HepG2 (cell line): ENCODE results near the gene KCNH8. TPM values are rescaled to one million over a fixed set of nuclear protein-coding genes. Genes with fewer than 3 reads are reported as not detected.

Experiments
- ATAD3A ChIP-seq: sonication (generic); formaldehyde crosslinking; IDR thresholded peaks from 2 replicates; pipeline ENCODE4 v1.4.0; 2020; ENCODE audit warnings: missing genetic modification reagents
- CHCHD3 ChIP-seq: sonication (generic); formaldehyde crosslinking; IDR thresholded peaks from 2 replicates; pipeline ENCODE4 v1.8.0; 2022; ENCODE audit warnings: mild to moderate bottlenecking, missing genetic modification reagents, moderate library complexity
- FOXK1 ChIP-seq: sonication (generic); formaldehyde crosslinking; IDR thresholded peaks from 2 replicates; pipeline ENCODE4 v1.4.0; 2020; ENCODE audit warnings: low read depth, missing genetic modification reagents, borderline replicate concordance
- JARID2 ChIP-seq: sonication (generic); formaldehyde crosslinking; IDR thresholded peaks from 2 replicates; pipeline ENCODE4 v1.8.1; 2023; ENCODE audit warnings: missing genetic modification reagents, inconsistent platforms; ENCODE audit not compliant: insufficient replicate concordance
- KMT2B ChIP-seq: IDR thresholded peaks from 2 replicates; pipeline ENCODE4 v1.6.1; 2016; ENCODE audit warnings: missing genetic modification reagents, missing compliant biosample characterization
- PCBP1 ChIP-seq: fragments of 200-400 bp; formaldehyde crosslinking; IDR thresholded peaks from 2 replicates; pipeline ENCODE4 v1.6.1; 2017; ENCODE audit warnings: mild to moderate bottlenecking, low read depth, low read length, borderline replicate concordance
- TCF7 ChIP-seq: sonication (generic); IDR thresholded peaks from 2 replicates; pipeline ENCODE4 v1.6.1; 2016; ENCODE audit warnings: antibody characterized with exemption, low read depth
- ZNF335 ChIP-seq: sonication (generic); formaldehyde crosslinking; IDR thresholded peaks from 2 replicates; pipeline ENCODE4 v1.4.0; 2020; ENCODE audit warnings: missing genetic modification reagents
- ZNF569 ChIP-seq: sonication (generic); formaldehyde crosslinking; IDR thresholded peaks from 2 replicates; pipeline ENCODE4 v1.5.0; 2020; ENCODE audit warnings: mild to moderate bottlenecking, missing genetic modification reagents, moderate library complexity, borderline replicate concordance
- ZNF660 ChIP-seq: sonication (generic); formaldehyde crosslinking; IDR thresholded peaks from 2 replicates; pipeline ENCODE4 v1.5.1; 2020; ENCODE audit warnings: mild to moderate bottlenecking, low read depth, missing genetic modification reagents, borderline replicate concordance
- polyA plus RNA-seq, 8 experiments: library from polyadenylated mRNA; depleted of rRNA in 3 of 8; stranded (reverse) in 7 of 8; unstranded in 1 of 8; fragments of >200 nt; fragmentation: Illumina TruSeq in 4 of 8; extraction: Trizol in 4 of 8; gene quantifications; 2 replicates each; pipeline versions ENCODE4 v1.2.1 to v1.2.3, GENCODE V29; 2011 to 2016; ENCODE audit warnings: low read depth in 4 of 8, missing spikeins in 1 of 8, mixed read lengths in 1 of 8; ENCODE audit not compliant: insufficient read depth in 1 of 8
- total RNA-seq, 5 experiments: library from RNA; depleted of rRNA; stranded (reverse); fragments of >200 nt; fragmentation: Illumina TruSeq; extraction: Trizol; gene quantifications; 2 replicates each; pipeline ENCODE4 v1.2.3, GENCODE V29; 2016; ENCODE audit warnings: low read depth in 1 of 5
- TF ChIP-seq, protein P1 (sequence below): sonication (generic); formaldehyde crosslinking; IDR thresholded peaks from 2 replicates; pipeline ENCODE4 v1.4.0; 2020; ENCODE audit warnings: missing genetic modification reagents
- TF ChIP-seq, protein P2 (sequence below), 2 experiments: fragments of 450-650 bp in 1 of 2; sonication (generic) in 1 of 2; formaldehyde crosslinking in 1 of 2; IDR thresholded peaks; 2 replicates each; pipeline versions ENCODE4 v1.6.1 to v1.8.0; 2016 to 2022; ENCODE audit warnings: antibody characterized with exemption in 1 of 2, mild to moderate bottlenecking in 1 of 2, missing genetic modification reagents in 1 of 2
- TF ChIP-seq, protein P3 (sequence below): IDR thresholded peaks from 2 replicates; pipeline ENCODE4 v1.4.0; 2020; ENCODE audit warnings: mild to moderate bottlenecking, missing genetic modification reagents

Gene KCNH8
- total and polyA plus RNA-seq, 2 of the 13 experiments (the other 11 are each of a cell fraction or from before 2014, with no cell fraction given) = 0.04 TPM; not detected in 1

- TF ChIP-seq, protein P1, sequence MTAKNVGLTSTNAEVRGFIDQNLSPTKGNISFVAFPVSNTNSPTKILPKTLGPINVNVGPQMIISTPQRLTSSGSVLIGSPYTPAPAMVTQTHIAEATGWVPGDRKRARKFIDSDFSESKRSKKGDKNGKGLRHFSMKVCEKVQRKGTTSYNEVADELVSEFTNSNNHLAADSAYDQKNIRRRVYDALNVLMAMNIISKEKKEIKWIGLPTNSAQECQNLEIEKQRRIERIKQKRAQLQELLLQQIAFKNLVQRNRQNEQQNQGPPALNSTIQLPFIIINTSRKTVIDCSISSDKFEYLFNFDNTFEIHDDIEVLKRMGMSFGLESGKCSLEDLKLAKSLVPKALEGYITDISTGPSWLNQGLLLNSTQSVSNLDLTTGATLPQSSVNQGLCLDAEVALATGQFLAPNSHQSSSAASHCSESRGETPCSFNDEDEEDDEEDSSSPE (CRISPR knock-in tag) = peak; percentile 43; the same call in 1 of the 2 replicates
- TF ChIP-seq, protein P2, sequence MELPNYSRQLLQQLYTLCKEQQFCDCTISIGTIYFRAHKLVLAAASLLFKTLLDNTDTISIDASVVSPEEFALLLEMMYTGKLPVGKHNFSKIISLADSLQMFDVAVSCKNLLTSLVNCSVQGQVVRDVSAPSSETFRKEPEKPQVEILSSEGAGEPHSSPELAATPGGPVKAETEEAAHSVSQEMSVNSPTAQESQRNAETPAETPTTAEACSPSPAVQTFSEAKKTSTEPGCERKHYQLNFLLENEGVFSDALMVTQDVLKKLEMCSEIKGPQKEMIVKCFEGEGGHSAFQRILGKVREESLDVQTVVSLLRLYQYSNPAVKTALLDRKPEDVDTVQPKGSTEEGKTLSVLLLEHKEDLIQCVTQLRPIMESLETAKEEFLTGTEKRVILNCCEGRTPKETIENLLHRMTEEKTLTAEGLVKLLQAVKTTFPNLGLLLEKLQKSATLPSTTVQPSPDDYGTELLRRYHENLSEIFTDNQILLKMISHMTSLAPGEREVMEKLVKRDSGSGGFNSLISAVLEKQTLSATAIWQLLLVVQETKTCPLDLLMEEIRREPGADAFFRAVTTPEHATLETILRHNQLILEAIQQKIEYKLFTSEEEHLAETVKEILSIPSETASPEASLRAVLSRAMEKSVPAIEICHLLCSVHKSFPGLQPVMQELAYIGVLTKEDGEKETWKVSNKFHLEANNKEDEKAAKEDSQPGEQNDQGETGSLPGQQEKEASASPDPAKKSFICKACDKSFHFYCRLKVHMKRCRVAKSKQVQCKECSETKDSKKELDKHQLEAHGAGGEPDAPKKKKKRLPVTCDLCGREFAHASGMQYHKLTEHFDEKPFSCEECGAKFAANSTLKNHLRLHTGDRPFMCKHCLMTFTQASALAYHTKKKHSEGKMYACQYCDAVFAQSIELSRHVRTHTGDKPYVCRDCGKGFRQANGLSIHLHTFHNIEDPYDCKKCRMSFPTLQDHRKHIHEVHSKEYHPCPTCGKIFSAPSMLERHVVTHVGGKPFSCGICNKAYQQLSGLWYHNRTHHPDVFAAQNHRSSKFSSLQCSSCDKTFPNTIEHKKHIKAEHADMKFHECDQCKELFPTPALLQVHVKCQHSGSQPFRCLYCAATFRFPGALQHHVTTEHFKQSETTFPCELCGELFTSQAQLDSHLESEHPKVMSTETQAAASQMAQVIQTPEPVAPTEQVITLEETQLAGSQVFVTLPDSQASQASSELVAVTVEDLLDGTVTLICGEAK (IDR thresholded peaks at IDR 0.05) = no peak
- TF ChIP-seq, protein P2 (CRISPR knock-in tag; IDR thresholded peaks at IDR 0.05) = no peak
- TF ChIP-seq ATAD3A (CRISPR knock-in tag) (no peak), ZNF335 (CRISPR knock-in tag) (no peak), JARID2 (CRISPR knock-in tag) (no peak), PCBP1 (no peak), FOXK1 (CRISPR knock-in tag) (no peak), TCF7 (peak; percentile 55; the same call in 1 of the 2 replicates), ZNF660 (CRISPR knock-in tag) (no peak), CHCHD3 (CRISPR knock-in tag) (no peak), KMT2B (CRISPR knock-in tag) (no peak), ZNF569 (no peak)
- TF ChIP-seq, protein P3, sequence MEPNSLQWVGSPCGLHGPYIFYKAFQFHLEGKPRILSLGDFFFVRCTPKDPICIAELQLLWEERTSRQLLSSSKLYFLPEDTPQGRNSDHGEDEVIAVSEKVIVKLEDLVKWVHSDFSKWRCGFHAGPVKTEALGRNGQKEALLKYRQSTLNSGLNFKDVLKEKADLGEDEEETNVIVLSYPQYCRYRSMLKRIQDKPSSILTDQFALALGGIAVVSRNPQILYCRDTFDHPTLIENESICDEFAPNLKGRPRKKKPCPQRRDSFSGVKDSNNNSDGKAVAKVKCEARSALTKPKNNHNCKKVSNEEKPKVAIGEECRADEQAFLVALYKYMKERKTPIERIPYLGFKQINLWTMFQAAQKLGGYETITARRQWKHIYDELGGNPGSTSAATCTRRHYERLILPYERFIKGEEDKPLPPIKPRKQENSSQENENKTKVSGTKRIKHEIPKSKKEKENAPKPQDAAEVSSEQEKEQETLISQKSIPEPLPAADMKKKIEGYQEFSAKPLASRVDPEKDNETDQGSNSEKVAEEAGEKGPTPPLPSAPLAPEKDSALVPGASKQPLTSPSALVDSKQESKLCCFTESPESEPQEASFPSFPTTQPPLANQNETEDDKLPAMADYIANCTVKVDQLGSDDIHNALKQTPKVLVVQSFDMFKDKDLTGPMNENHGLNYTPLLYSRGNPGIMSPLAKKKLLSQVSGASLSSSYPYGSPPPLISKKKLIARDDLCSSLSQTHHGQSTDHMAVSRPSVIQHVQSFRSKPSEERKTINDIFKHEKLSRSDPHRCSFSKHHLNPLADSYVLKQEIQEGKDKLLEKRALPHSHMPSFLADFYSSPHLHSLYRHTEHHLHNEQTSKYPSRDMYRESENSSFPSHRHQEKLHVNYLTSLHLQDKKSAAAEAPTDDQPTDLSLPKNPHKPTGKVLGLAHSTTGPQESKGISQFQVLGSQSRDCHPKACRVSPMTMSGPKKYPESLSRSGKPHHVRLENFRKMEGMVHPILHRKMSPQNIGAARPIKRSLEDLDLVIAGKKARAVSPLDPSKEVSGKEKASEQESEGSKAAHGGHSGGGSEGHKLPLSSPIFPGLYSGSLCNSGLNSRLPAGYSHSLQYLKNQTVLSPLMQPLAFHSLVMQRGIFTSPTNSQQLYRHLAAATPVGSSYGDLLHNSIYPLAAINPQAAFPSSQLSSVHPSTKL = 0 out of 2 replicates have a peak, but pooled peaks have one; percentile 11
Measured at GRCh38 chr3:19146685-19147650, 1.3 kb upstream of the KCNH8 start (continued).
